ENCODE measurements around the gene CAMSAP2.
A peak's percentile ranks its signal among the peaks of the same experiment; 100 is the strongest.
"Not testable (repeated sequence)": the region's sequence is repeated elsewhere in the genome, so short reads cannot be mapped to it uniquely, and the experiment has no call there.

The CAMSAP2 gene

DNA sequence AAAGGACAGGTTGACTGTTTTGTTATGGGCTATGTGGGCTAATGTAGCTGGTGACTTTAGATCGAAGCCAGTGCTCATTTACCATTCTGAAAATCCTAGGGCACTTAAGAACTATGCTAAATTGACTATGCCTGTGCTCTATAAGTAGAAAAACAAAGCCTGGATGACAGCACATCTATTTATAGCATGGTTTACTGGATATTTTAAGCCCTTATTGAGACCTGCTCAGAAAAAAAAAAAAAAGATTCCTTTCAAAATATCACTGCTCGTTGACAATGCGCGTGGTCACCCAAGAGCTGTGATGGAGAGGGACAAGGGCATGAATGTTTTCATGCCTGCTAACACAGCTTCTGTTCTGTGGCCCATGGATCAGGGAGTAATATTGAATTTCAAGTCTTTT is 48.1 kb downstream of the CAMSAP2 start:
- no peak for DNase-seq

GRCh38 chr1:200787896-200788387 is 49.2 kb downstream of the CAMSAP2 start:
- DNase-seq: no peak

DNA sequence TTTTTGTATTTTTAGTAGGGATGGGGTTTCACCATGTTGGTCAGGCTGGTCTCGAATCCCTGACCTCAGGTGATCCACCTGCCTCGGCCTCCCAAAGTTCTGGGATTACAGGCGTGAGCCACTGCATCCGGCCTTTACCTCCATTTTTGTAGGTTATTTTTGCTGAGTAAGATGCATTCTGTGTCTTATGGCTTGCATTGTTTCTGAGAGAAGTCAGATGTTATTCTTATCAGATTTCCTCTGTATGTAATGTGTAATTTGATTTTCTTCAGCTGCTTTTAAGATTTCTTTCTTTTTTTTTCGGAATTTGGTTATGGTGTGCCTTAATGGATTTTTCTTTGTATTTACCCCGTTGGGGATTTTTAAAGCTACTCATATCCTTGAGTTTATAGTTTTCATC is 52.3 kb downstream of the CAMSAP2 start:
- DNase-seq: not testable (repeated sequence)

DNA sequence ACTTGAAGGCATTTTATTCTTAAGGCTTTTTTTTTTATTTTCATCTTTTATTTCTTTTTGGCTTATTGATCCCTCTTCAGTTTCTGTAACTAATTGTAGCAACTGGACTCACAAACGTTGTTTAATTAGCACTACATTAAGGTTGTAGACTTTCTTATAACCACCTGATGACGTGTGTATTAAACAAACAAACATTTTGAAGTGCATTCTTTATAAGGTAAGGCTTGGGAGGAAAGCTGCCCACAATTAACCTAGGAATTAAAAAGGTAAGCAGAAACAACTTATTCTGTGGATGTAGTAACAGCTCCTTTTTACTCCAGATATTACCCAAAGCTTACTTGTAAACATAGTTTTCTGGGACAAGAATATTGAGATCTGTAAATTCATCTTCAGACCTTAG is 55.0 kb downstream of the CAMSAP2 start:
- DNase-seq: no peak

DNA sequence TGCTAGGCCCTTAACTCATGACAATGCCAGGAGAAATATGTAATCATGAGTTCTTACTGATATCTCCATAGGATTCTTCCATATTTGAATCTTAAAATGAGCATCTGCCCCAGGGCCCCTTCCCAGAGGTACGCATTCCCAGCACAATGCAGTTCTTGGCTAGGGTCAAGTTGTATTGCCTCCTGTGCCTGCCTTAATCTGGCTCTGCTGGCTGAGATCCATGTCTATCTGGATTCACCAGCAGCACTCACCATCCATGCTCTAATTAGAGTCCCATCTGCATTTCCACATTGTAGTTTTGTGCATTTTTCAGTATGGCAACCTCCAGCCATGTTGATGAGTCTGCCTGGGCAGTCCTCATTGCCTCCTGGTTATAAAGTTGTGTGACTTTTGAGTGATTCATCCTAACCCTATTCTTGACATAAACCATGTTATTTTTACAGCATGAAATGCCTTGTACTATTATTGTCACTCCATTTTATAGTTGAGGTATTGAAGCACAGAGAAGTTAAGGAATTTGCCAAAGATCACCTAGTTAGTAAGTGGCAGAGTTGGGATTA is 55.9 kb downstream of the CAMSAP2 start:
- peak; percentile 7 for DNase-seq

DNA sequence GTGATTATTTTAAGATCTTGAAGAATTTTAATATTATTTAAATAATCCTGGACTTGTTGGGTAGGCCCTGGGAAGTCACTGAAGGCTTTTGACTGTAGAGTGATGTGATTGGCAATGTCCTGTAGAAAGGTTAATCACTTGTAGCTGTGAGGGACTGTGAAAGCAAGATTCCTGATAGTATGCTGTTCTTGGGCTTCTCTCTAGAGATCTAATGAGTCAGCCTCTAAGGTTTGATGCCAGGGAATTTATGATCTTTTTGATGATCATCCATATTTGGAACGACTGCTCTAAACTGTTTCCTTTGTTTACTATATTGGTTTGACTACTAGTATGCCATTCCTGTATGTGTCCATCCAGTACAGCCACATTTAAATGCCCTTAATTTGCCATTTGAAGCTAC is 56.5 kb downstream of the CAMSAP2 start:
- DNase-seq: no peak

DNA sequence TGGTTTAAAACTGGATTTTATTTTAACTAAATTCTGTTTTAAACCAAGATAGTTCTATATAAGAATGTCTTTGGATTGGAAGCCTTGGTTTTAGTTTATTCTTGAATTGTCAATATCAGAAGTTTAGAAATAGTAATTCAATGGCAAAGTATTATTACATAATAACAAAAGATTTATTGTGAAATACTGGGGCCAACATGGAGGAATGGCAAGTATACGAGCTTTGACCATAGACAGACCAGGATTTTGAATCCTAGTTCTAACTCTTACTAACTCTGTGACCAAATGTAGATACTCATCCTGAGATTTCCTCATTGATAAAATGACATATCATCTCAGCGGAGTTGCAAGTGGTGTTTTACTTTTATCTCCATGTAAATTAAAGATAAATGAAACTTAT is 63.3 kb downstream of the CAMSAP2 start:
- DNase-seq: no peak

DNA sequence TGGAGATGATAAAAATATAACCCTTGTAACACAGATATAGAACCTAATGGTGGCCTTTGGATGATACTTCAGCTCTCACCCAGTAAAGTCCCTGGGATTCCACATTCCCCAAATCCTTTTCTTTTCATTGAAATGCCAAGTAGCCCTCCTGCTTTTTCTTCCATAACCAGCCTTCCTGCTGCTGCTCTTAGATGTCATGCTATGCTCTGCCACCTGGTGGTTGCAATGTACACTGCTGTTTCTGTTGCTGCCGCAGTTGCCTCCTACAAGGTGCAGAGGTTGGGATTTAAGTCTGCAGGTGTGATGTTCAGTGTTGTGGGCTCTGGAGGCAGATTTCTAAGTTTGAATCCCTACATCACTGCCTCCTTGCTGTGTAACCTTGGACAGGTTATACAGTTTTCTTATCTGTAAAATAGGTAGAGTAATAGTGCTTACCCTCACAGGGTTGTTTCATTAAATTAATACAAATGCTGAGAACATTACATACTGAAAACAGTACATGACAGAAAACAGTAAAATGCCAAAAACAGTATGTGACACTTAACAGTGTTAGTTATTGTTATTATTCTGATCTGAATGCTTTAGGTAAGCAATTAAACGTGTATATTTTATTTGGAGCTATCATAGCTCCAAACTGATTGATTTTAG is 64.3 kb downstream of the CAMSAP2 start:
- peak; percentile 76 for DNase-seq

- DNase-seq: no peak
Observed at GRCh38 chr1:200805719-200806118, 67.0 kb downstream of the CAMSAP2 start.

DNA sequence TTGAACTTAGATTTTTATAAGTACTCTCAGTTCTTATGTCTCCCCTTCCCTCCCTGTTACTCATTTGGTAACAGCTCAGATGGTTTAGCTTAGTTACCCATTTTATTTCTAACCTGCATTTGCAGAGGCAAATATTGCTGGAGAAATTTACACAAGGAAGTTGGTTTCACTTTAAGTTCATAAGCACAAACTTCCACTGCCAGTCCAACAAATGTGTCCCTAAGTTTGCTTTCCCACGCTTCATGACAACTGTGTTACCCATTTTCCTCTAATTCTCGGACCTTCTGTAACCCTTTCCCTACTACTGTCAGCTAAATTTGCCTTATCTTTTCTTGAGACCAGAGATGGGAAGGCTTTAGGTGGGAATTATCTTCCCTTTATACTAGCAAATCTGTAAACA is 70.2 kb downstream of the CAMSAP2 start:
- DNase-seq: no peak

DNA sequence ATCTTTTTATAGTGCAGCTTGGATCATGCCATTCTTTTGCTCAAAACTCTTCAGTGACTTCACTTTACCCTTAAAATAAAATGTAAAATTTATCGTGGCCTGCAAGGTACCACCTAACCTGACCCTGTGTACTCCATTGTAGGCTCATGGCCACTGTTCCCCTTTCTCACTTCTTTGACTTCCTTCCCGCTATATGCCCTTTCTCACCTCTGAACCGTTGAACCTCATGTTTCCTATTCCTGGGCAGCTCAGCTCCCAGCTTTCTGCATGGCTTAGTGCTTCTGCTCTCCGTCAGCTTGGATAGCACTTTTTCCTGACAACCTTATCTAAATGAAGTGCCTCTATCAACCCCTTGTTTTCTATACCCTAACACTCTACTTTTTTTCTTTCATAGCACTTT is 73.0 kb downstream of the CAMSAP2 start:
- no peak for DNase-seq

DNA sequence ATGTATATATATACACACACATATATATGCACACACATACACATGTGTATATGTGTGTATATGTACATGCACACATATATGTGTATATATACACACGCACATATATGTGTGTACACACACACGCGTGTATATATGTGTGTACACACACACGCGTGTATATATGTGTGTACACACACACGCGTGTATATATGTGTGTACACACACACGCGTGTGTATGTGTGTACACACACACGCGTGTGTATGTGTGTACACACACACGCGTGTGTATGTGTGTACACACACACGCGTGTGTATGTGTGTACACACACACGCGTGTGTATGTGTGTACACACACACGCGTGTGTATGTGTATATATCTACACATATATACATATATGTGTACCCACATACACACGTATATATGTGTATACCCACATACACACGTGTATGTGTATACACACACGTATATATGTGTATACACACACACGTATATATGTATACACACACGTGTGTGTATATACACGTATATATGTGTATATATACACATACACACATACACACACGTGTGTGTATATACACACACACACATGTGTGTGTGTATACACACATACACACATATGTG is 78.0 kb downstream of the CAMSAP2 start:
- DNase-seq: not testable (repeated sequence)

DNA sequence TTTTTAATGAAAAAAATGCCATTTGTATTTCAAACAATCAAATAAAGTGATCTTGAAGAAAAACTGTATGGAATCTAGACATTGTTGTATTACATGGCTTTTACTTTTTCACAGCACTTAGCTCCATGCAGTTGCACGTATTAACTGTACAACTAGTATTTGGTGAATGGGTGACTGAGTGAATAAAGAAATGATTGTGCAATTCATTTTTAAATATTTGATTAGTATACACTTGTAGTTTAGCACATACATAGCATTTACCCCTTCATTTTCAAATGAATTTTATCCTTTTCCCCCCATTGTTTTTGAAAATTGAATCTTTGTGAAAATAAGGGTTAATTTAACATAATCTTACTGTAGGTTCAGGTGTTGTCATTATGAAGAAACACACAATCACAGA is 79.6 kb downstream of the CAMSAP2 start:
- DNase-seq: no peak

- DNase-seq: no peak
Observed at GRCh38 chr1:200819726-200820125, 81.0 kb downstream of the CAMSAP2 start.

DNA sequence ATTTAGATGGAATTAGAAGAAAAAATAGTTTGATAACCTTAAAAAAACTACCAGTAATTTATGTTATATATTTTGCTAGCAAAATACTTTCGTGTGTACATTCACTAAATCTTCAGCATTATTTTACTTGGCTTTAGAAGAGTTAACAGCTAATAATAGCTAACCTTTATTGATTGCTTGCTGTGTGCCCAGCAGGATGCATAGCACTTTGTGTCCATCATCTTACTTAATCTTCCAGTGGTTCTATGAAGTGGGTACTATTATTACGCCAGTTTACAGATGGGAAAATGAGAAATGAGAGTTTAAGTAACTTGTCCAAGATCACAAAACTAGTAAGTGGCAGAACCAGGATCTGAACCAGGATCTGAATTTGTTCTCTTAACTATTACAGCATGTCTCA is 92.4 kb downstream of the CAMSAP2 start:
- no peak for DNase-seq

DNA sequence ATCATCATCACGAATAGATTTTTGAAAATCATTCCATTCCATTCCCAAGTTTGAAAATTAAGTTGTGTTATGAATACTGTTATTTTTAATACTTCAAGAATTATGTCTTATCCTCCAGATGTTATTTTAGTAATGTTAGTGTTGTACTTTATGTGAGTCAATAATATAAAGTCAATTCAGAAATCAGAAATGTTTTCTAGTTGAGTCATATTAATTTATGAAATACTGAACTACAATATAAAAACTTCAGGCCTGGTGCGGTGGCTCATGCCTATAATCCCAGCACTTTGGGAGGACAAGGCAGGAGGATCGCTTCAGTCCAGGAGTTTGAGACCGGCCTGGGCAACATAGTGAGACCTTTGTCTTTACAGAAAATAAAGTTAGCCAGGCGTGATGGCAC is 95.7 kb downstream of the CAMSAP2 start:
- DNase-seq: no peak

- DNase-seq: no peak
Observed at GRCh38 chr1:200836213-200836612, 97.5 kb downstream of the CAMSAP2 start.

DNA sequence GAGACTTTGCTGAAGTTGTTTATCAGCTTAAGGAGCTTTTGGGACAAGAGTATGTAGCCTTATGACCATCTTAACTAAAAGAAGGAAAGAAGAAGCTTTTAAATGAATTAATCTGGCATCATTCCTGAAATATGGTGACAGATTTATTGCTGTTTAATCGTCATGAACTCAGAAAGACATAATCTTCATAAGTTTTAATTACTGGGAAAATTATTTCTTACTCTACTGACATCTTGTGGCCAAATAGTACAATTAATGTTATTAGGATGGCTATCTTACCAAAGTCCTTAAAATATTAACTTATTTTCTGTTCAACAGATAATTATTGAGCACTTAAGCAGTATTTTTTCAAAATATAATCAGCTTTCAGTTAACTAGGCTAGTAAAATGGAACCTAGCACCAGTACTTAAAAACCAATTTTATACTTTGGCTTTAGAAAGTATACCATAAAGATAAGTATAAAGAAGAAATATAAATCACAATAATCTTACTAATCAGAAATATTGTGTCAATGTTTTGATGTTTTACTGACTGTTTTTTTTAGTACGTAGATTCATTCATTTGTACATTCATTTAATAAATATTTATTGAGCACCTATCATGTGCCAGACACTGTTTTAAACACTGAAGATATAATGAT is 99.4 kb downstream of the CAMSAP2 start:
- no peak for DNase-seq

- no peak for DNase-seq
Observed at GRCh38 chr1:200838676-200839445, 100.2 kb downstream of the CAMSAP2 start.

DNA sequence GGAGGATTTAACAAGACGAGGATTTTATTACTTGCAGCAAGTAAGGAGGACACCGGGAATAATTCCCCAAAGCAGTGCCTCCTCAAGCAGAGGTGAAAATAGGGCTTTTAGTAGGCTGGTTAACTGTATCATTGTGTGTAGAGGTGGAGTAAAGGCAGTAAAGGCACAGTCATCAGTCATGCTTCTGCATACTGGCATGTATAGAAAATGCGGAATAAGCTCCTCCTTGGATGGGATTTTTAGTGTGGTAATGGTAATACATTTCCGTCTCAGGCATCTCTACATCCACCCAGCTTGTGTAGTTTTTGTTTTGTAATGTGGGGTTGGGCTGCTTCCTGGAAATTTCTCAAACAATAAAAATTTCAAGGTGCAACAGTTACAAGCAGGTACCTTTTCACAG is 106.7 kb downstream of the CAMSAP2 start:
- no peak for DNase-seq

GRCh38 chr1:200846398-200846797 is 107.7 kb downstream of the CAMSAP2 start:
- no peak for DNase-seq

- DNase-seq: no peak
Observed at GRCh38 chr1:200849430-200849829, 110.7 kb downstream of the CAMSAP2 start.

DNA sequence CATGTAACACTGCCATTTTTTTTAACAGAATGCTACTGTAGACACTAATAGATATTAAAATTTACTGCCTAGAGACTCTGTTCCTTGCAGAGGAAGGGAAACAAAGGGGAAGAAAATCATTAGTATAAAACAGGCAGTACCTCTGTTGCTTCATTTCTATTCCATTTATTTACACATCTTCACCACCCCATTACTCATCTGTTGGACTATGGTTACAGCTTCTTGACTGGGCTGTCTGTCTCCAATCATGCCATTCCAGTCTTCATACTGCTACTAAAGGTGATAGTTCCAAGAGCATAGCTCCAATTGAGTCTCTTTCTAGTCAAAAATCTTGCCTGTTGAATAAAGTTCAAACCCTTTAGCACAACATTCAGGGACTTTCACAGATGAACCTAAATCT is 111.9 kb downstream of the CAMSAP2 start:
- no peak for DNase-seq
